ENCODE measurements around the gene PHF19.

- TF ChIP-seq HDGF (IDR thresholded peaks at IDR 0.05; ENCODE audit: borderline replicate concordance), result no peak
- TF ChIP-seq NFRKB (IDR thresholded peaks at IDR 0.05), result no peak
- TF ChIP-seq FOXM1 (IDR thresholded peaks at IDR 0.05; ENCODE audit: borderline replicate concordance), result no peak
- no peak for TF ChIP-seq ELF4 (IDR thresholded peaks at IDR 0.05)
- no peak for TF ChIP-seq SP1 (IDR thresholded peaks at IDR 0.05)
- no peak for TF ChIP-seq BHLHE40 (IDR thresholded peaks at IDR 0.05; ENCODE audit: borderline replicate concordance)
Measured at GRCh38 chr9:120894321-120895148, 17.5 kb upstream of the PHF19 start.

Measured in HEK293T (cell line).